K562 (cell line): Measurements from ENCODE around the gene FAM83F. TPM values are rescaled to one million over a fixed set of nuclear protein-coding genes. Genes with fewer than 3 reads are reported as not detected.

Source experiments
- ATF1 ChIP-seq, 2 experiments: fragments of 450-650 bp in 1 of 2; IDR thresholded peaks; 2 replicates each; pipeline ENCODE4 v1.6.1; 2016; ENCODE audit warnings: missing compliant biosample characterization in 1 of 2, missing genetic modification characterization in 1 of 2
- CHD7 ChIP-seq: fragments of 200-600 bp; sonication (generic); IDR thresholded peaks from one replicate; pipeline ENCODE4 v1.6.1; 2012; ENCODE audit warnings: mild to moderate bottlenecking, low read depth, low read length, inconsistent platforms
- DPF2 ChIP-seq: fragments of 450-650 bp; IDR thresholded peaks from 2 replicates; pipeline ENCODE4 v1.6.1; 2016
- EZH2 ChIP-seq: IDR thresholded peaks from 2 replicates; pipeline ENCODE4 v1.6.1; 2012; ENCODE audit warnings: low read depth, mild to moderate bottlenecking, inconsistent platforms, low read length, borderline replicate concordance
- HDAC1 ChIP-seq, 2 experiments: fragments of 450-650 bp; IDR thresholded peaks; 2 replicates each; pipeline ENCODE4 v1.6.1; 2016 to 2017; ENCODE audit warnings: inconsistent platforms in 1 of 2, mild to moderate bottlenecking in 1 of 2, moderate library complexity in 1 of 2
- NFYB ChIP-seq: IDR thresholded peaks from 2 replicates; pipeline ENCODE4 v1.6.1; 2011; ENCODE audit warnings: mild to moderate bottlenecking, moderate library complexity; ENCODE audit not compliant: insufficient read length; ENCODE audit errors: extremely low read depth
- PYGO2 ChIP-seq: fragments of 450-650 bp; IDR thresholded peaks from 2 replicates; pipeline ENCODE4 v1.6.1; 2016; ENCODE audit warnings: mild to moderate bottlenecking, missing genetic modification characterization, moderate library complexity, missing compliant biosample characterization
- RBM14 ChIP-seq: fragments of 200-400 bp; formaldehyde crosslinking; IDR thresholded peaks from 2 replicates; pipeline ENCODE4 v1.6.1; 2018; ENCODE audit warnings: low read depth, mild to moderate bottlenecking, low read length, moderate library complexity, borderline replicate concordance; ENCODE audit not compliant: insufficient read depth
- SMARCA4 ChIP-seq: fragments of 450-650 bp; IDR thresholded peaks from 2 replicates; pipeline ENCODE4 v1.6.1; 2016
- ZNF197 ChIP-seq: fragments of 200-800 bp; sonication (Bioruptor generic); IDR thresholded peaks from 2 replicates; pipeline ENCODE4 v1.6.1; 2016; ENCODE audit warnings: low read depth, missing genetic modification characterization, missing compliant biosample characterization
- polyA plus RNA-seq, 8 experiments: library from polyadenylated mRNA; depleted of rRNA in 4 of 8; stranded (reverse) in 5 of 8; unstranded in 3 of 8; fragments of >200 nt; fragmentation: Nextera tagmentation in 2 of 8; fragmentation: Illumina TruSeq in 1 of 8; extraction: Ambion mirVana in 2 of 8; extraction: Trizol in 1 of 8; gene quantifications; 2 replicates each; pipeline versions ENCODE4 v1.2.1 to v1.2.3, GENCODE V29; 2011 to 2014; ENCODE audit warnings: inconsistent platforms in 1 of 8, missing spikeins in 1 of 8
- total RNA-seq, 7 experiments: library from RNA; depleted of rRNA in 6 of 7; stranded (reverse); fragments of >200 nt in 6 of 7; fragmentation: Illumina TruSeq in 2 of 7; extraction: Trizol in 2 of 7; gene quantifications; 2 replicates each; pipeline versions ENCODE4 v1.2.1 to v1.2.3, GENCODE V29; 2011 to 2021; ENCODE audit warnings: low replicate concordance in 1 of 7
- TF ChIP-seq, protein P1 (sequence below): fragments of 450-650 bp; IDR thresholded peaks from 2 replicates; pipeline ENCODE4 v1.6.1; 2014; ENCODE audit warnings: low read depth, mild to moderate bottlenecking, moderate library complexity, borderline replicate concordance
- TF ChIP-seq, protein P2 (sequence below): fragments of 450-650 bp; formaldehyde crosslinking; IDR thresholded peaks from 2 replicates; pipeline ENCODE4 v1.4.0; 2020; ENCODE audit warnings: mild to moderate bottlenecking
- TF ChIP-seq, protein P3 (sequence below): fragments of 450-650 bp; IDR thresholded peaks from 2 replicates; pipeline ENCODE4 v1.6.1; 2018; ENCODE audit warnings: mild to moderate bottlenecking, low read depth; ENCODE audit not compliant: partially characterized antibody

The FAM83F gene
- total and polyA plus RNA-seq, 9 of the 15 experiments (the other 6 are each of a cell fraction or from before 2014, with no cell fraction given) = under 0.01 to 0.13 (median 0.04) TPM; not detected in 1

GRCh38 chr22:39965748-39966147 is 29.0 kb upstream of the FAM83F start (continued):
- no peak for TF ChIP-seq CHD7
- TF ChIP-seq DPF2 = peak; percentile 90
- no peak for TF ChIP-seq ATF1 (CRISPR knock-in tag; IDR thresholded peaks at IDR 0.05)
- TF ChIP-seq ATF1 (tag; IDR thresholded peaks at IDR 0.05) = peak; percentile 47
- TF ChIP-seq, protein P1, sequence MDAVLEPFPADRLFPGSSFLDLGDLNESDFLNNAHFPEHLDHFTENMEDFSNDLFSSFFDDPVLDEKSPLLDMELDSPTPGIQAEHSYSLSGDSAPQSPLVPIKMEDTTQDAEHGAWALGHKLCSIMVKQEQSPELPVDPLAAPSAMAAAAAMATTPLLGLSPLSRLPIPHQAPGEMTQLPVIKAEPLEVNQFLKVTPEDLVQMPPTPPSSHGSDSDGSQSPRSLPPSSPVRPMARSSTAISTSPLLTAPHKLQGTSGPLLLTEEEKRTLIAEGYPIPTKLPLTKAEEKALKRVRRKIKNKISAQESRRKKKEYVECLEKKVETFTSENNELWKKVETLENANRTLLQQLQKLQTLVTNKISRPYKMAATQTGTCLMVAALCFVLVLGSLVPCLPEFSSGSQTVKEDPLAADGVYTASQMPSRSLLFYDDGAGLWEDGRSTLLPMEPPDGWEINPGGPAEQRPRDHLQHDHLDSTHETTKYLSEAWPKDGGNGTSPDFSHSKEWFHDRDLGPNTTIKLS = no peak
- TF ChIP-seq HDAC1 (IDR thresholded peaks at IDR 0.05) = peak in 1 of 2 experiments; percentile 62; a peak in 1 of 4 replicates
- no peak for TF ChIP-seq PYGO2
- TF ChIP-seq, protein P2, sequence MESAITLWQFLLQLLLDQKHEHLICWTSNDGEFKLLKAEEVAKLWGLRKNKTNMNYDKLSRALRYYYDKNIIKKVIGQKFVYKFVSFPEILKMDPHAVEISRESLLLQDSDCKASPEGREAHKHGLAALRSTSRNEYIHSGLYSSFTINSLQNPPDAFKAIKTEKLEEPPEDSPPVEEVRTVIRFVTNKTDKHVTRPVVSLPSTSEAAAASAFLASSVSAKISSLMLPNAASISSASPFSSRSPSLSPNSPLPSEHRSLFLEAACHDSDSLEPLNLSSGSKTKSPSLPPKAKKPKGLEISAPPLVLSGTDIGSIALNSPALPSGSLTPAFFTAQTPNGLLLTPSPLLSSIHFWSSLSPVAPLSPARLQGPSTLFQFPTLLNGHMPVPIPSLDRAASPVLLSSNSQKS = no peak
- peak; percentile 88 for TF ChIP-seq SMARCA4
- TF ChIP-seq, protein P3, sequence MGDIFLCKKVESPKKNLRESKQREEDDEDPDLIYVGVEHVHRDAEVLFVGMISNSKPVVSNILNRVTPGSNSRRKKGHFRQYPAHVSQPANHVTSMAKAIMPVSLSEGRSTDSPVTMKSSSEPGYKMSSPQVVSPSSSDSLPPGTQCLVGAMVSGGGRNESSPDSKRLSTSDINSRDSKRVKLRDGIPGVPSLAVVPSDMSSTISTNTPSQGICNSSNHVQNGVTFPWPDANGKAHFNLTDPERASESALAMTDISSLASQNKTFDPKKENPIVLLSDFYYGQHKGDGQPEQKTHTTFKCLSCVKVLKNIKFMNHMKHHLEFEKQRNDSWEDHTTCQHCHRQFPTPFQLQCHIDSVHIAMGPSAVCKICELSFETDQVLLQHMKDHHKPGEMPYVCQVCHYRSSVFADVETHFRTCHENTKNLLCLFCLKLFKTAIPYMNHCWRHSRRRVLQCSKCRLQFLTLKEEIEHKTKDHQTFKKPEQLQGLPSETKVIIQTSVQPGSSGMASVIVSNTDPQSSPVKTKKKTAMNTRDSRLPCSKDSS = no peak
- no peak for TF ChIP-seq EZH2
- TF ChIP-seq NFYB = no peak
- TF ChIP-seq ZNF197 (CRISPR knock-in tag) = no peak
- TF ChIP-seq RBM14 = no peak
